Measurements from ENCODE around the gene ARID1A.

GRCh38 chr1:26733982-26734381 lies 38.2 kb downstream of the ARID1A start:
- no peak for TF ChIP-seq CTCF (IDR thresholded peaks at IDR 0.05 in 4 of 5, conservative IDR thresholded peaks at IDR 0.05 in 1 of 5)
- no peak for TF ChIP-seq POLR2A (IDR thresholded peaks at IDR 0.05)

Data from gastrocnemius medialis (tissue), 4 donors.